Tibial nerve (tissue), 4 donors: ENCODE results near the gene KCNMA1. TPM values are rescaled to one million over a fixed set of nuclear protein-coding genes. Genes with fewer than 3 reads are reported as not detected.

Experiments used
- DNase-seq, 2 donors: peaks; one replicate each; pipeline ENCODE4 v3.0.0-alpha.2; 2019; ENCODE audit warnings: low spot score in 2 of 2
- H3K27ac ChIP-seq, 4 donors: fragments of 200-600 bp; sonication (generic) in 3 of 4; one replicate each; pipeline ENCODE4 v1.5.1; 2017 to 2019; ENCODE audit warnings: mild to moderate bottlenecking in 1 of 4
- H3K27me3 ChIP-seq, 2 donors: fragments of 200-600 bp; sonication (generic) in 1 of 2; one replicate each; pipeline versions ENCODE4 v1.5.1 to v1.6.0; 2017 to 2019
- H3K36me3 ChIP-seq, 3 donors: fragments of 200-600 bp; sonication (generic); one replicate each; pipeline ENCODE4 v1.5.1; 2018 to 2019
- H3K4me1 ChIP-seq, 4 donors: fragments of 200-600 bp; sonication (generic) in 3 of 4; one replicate each; pipeline ENCODE4 v1.5.1; 2017 to 2019
- H3K4me3 ChIP-seq, 4 donors: fragments of 200-600 bp; sonication (generic) in 3 of 4; one replicate each; pipeline ENCODE4 v1.5.1; 2017 to 2019; ENCODE audit warnings: mild to moderate bottlenecking in 1 of 4, moderate library complexity in 1 of 4
- H3K9me3 ChIP-seq, 4 donors: fragments of 200-600 bp; sonication (generic) in 3 of 4; one replicate each; pipeline ENCODE4 v1.5.1; 2017 to 2019
- CTCF ChIP-seq, 5 experiments: fragments of 200-600 bp in 3 of 5; fragments of 450-650 bp in 2 of 5; sonication (generic) in 3 of 5; IDR thresholded peaks; one replicate each; pipeline ENCODE4 v1.5.1; 2016 to 2019; ENCODE audit warnings: antibody characterized with exemption in 5 of 5, mild to moderate bottlenecking in 3 of 5, moderate library complexity in 2 of 5
- EP300 ChIP-seq, 2 donors: sonication (generic); formaldehyde crosslinking; IDR thresholded peaks; one replicate each; pipeline ENCODE4 v1.6.1; 2017; ENCODE audit warnings: antibody characterized with exemption in 2 of 2, mild to moderate bottlenecking in 1 of 2
- POLR2A ChIP-seq, 2 donors: fragments of 450-650 bp; IDR thresholded peaks; one replicate each; pipeline ENCODE4 v1.6.1; 2017; ENCODE audit warnings: antibody characterized with exemption in 2 of 2, mild to moderate bottlenecking in 2 of 2, moderate library complexity in 2 of 2
- WGBS, 2 donors: methylation state at CpG; one replicate each; pipeline ENCODE4 v1.1.5; 2018; 5-methylcytosine and 5-hydroxymethylcytosine counted together
- total RNA-seq, 4 donors: library from RNA; depleted of rRNA; stranded (reverse); fragments of >200 nt; gene quantifications; one replicate each; pipeline ENCODE4 v1.1.0, GENCODE V29; 2016

The KCNMA1 gene
- total RNA-seq, 4 donors from 2014 or later = 10.2 to 19.9 (median 13.7) TPM

- Histone ChIP-seq H3K9me3 (no peaks in the 10 kb centered on the region), H3K27me3 (no peaks in the 10 kb centered on the region), H3K27ac (no peak overlapping the region), H3K4me3 (no peak overlapping the region), H3K36me3 (no peaks in the 10 kb centered on the region), H3K4me1 (no peaks in the 10 kb centered on the region)
- 61 to 63% methylated on average over 6 of the region's 6 CpGs for WGBS, 2 donors
- no peak for TF ChIP-seq EP300 (IDR thresholded peaks at IDR 0.05)
- no peak for TF ChIP-seq POLR2A (IDR thresholded peaks at IDR 0.05)
- no peak for TF ChIP-seq CTCF (IDR thresholded peaks at IDR 0.05)
- no peak for DNase-seq
Observed at GRCh38 chr10:77467422-77467963, 170.1 kb downstream of the KCNMA1 start.

GRCh38 chr10:77463967-77464745, 173.5 kb downstream of the KCNMA1 start:
- Histone ChIP-seq H3K4me1 (no peaks in the 10 kb centered on the region), H3K36me3 (no peaks in the 10 kb centered on the region), H3K27ac (no peak overlapping the region), H3K27me3 (no peaks in the 10 kb centered on the region), H3K4me3 (no peak overlapping the region), H3K9me3 (no peaks in the 10 kb centered on the region)
- WGBS, 2 donors = 80 to 91% methylated on average over 9 of the region's 9 CpGs
- no peak for DNase-seq
- TF ChIP-seq CTCF (IDR thresholded peaks at IDR 0.05) (no peak), EP300 (IDR thresholded peaks at IDR 0.05) (no peak), POLR2A (IDR thresholded peaks at IDR 0.05) (no peak)

- 53 to 64% methylated on average over 4 of the region's 4 CpGs for WGBS, 2 donors
- no peak for DNase-seq
- Histone ChIP-seq H3K4me3 (no peak overlapping the region), H3K36me3 (no peaks in the 10 kb centered on the region), H3K27ac (no peak overlapping the region), H3K4me1 (no peaks in the 10 kb centered on the region), H3K27me3 (no peaks in the 10 kb centered on the region), H3K9me3 (no peaks in the 10 kb centered on the region)
- TF ChIP-seq POLR2A (IDR thresholded peaks at IDR 0.05) (no peak), CTCF (IDR thresholded peaks at IDR 0.05) (no peak), EP300 (IDR thresholded peaks at IDR 0.05) (no peak)
Observed at GRCh38 chr10:77463499-77463898, 174.1 kb downstream of the KCNMA1 start.

GRCh38 chr10:77461636-77462296, 175.8 kb downstream of the KCNMA1 start:
- Histone ChIP-seq H3K36me3 (no peaks in the 10 kb centered on the region), H3K27ac (no peak overlapping the region), H3K4me1 (no peaks in the 10 kb centered on the region), H3K9me3 (no peaks in the 10 kb centered on the region), H3K4me3 (no peak overlapping the region), H3K27me3 (no peaks in the 10 kb centered on the region)
- 82 to 83% methylated on average over 7 of the region's 7 CpGs for WGBS, 2 donors
- no peak for DNase-seq
- TF ChIP-seq EP300 (IDR thresholded peaks at IDR 0.05) (no peak), CTCF (IDR thresholded peaks at IDR 0.05) (no peak), POLR2A (IDR thresholded peaks at IDR 0.05) (no peak)

GRCh38 chr10:77459905-77460304, 177.7 kb downstream of the KCNMA1 start:
- Histone ChIP-seq H3K9me3 (no peaks in the 10 kb centered on the region), H3K4me1 (no peaks in the 10 kb centered on the region), H3K4me3 (no peak overlapping the region), H3K36me3 (no peaks in the 10 kb centered on the region), H3K27ac (no peak overlapping the region), H3K27me3 (no peaks in the 10 kb centered on the region)
- TF ChIP-seq EP300 (IDR thresholded peaks at IDR 0.05) (no peak), CTCF (IDR thresholded peaks at IDR 0.05) (no peak), POLR2A (IDR thresholded peaks at IDR 0.05) (no peak)
- WGBS, 2 donors = 98% methylated on average over 3 of the region's 3 CpGs
- DNase-seq = no peak
